KOPT-K1 (cell line): ENCODE measurements around the gene SPON1.

ENCODE experiments used
- H3K27ac ChIP-seq: fragments of 200-600 bp; sonication (generic); 2 replicates; pipeline ENCODE4 v1.5.1; 2016; ENCODE audit warnings: antibody characterized with exemption, mild to moderate bottlenecking, low read depth, low read length; ENCODE audit not compliant: poor library complexity, severe bottlenecking
- H3K36me3 ChIP-seq: fragments of 200-600 bp; sonication (generic); 2 replicates; pipeline ENCODE4 v1.5.1; 2017; ENCODE audit warnings: antibody characterized with exemption, mild to moderate bottlenecking, low read length, moderate library complexity; ENCODE audit not compliant: insufficient read depth
- H3K9me3 ChIP-seq: fragments of 200-600 bp; sonication (generic); 2 replicates; pipeline ENCODE4 v1.5.1; 2017; ENCODE audit warnings: antibody characterized with exemption, low read length, mild to moderate bottlenecking; ENCODE audit not compliant: insufficient read depth, poor library complexity, severe bottlenecking

Gene SPON1

DNA sequence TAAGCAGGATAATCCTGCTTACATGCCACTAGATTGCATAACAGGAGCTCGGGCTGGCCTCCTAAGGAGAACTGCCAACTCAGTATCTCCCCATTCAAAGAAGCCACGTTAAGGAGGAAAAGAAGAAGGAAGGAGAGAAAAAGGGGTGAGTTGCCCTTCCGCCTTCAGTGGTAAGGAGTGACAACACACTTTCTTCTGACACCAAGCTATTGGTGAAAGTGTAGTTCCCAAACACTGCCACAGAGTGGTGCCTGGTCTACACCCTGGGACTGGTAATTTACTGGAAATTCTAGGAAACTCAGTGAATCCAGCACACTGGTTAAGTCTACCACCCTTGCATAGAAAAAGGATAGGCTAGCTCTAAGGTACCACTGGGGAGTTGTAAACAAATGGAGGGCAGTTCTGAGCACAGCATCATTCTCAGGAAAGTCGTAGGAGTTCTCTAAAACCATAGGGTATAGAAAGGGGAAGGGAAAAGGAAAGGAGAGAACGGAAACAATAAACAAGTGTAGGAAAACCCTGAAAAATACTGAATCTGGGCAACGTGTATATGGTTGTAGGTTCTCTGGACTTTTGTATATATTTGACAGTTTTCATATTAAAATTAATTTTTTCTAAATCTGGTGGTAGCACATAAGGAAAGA lies 338.3 kb downstream of the SPON1 start:
- H3K27ac ChIP-seq = no peak overlapping the region

DNA sequence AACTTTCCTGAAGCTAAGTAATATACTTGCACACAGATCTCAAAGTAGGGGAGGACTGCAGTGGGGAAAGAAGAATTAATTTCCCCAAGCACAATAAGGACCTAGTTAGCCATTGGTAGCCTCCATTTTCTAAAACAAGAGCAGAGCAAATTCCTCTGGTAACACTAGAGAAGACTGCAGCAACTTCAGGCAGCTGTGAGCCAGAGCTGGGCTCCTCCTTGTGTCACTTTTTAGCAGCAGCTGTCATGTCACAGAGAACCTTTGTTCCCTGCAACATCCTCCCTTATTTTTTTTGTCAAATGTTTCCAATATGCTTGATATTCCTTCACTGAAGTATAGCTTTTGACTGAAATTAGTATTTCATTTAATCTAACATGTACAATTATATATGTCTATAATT lies 342.1 kb downstream of the SPON1 start:
- Histone ChIP-seq H3K36me3 (no peaks in the 10 kb centered on the region), H3K9me3 (no peaks in the 10 kb centered on the region), H3K27ac (no peak overlapping the region)

More for the DNA sequence above, 338.3 kb downstream of the SPON1 start:
- Histone ChIP-seq H3K9me3 (no peaks in the 10 kb centered on the region), H3K36me3 (no peaks in the 10 kb centered on the region)

DNA sequence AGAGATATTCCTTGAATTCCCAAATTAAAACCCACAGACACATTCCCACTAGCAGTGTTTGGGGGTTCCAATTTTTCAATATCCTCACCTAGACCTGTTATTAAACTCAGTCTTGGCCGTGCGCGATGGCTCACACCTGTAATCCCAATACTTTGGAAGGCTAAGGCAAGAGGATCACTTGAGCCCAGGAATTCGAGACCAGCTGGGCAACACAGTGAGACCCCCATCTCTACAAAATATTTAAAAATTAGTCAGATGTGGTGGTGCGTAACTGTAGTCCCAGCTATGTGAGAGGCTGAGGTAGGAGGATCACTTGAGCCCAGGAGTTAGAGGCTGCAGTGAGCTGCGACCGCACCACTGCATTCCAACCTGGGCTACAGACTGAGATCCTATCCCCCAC lies 343.1 kb downstream of the SPON1 start:
- Histone ChIP-seq H3K27ac (no peak overlapping the region), H3K36me3 (no peaks in the 10 kb centered on the region), H3K9me3 (no peaks in the 10 kb centered on the region)

DNA sequence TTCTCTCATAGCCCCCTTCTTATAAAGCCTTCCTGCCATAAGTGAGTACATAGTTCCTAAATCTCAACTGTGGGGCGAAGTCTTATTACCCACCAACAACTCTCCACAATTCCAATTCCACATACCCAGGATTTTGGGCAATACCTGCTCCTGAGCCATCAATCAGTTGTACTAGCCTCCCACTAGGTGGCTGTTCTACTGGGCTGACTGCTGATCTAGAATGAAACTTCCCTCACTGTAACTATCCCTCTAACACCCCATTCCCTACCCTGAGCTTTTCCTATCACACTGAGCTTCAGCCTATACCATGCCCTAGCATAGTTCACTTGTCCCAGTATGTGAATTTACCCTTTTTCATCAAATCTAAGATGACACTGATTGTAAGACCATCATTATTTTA lies 344.0 kb downstream of the SPON1 start:
- no peak overlapping the region for H3K27ac ChIP-seq
- H3K36me3 ChIP-seq = no peaks in the 10 kb centered on the region
- H3K9me3 ChIP-seq = no peaks in the 10 kb centered on the region

DNA sequence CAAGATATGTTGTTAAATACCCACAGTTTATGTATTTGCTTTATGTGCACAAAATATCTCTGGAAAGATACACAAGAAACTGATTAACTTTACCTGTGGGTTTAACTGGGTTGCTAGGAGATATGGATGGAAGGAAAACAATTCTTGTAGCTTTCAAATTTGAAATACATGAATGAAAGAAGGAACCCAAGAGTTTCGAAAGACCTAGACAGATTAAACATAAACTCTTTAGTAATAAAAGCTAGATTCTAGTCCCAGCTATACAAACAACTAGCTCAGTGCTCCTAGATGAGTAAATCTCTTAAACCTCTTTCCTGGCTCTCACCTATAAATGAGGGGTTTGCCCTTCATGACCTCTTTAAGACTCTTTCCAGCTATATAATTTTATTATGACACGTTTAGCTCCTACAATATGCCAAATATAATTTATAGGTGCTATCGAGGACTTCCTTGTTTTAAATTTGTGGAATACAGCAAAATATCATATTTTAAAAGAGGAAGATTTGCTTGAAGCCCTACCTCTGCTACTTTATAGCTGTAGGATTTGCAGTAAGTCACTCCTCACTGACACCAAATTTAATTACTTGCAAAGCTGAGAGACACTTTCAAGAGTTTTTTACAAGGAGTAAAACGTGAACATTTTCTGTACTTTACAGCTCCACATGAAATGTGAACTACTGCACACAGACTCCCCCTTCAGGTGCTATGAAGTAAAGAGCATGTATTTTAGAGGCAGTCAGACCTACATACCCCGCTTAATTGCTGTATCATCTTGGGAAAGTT lies 345.8 kb downstream of the SPON1 start:
- H3K9me3 ChIP-seq = no peaks in the 10 kb centered on the region
- no peaks in the 10 kb centered on the region for H3K36me3 ChIP-seq
- no peak overlapping the region for H3K27ac ChIP-seq

DNA sequence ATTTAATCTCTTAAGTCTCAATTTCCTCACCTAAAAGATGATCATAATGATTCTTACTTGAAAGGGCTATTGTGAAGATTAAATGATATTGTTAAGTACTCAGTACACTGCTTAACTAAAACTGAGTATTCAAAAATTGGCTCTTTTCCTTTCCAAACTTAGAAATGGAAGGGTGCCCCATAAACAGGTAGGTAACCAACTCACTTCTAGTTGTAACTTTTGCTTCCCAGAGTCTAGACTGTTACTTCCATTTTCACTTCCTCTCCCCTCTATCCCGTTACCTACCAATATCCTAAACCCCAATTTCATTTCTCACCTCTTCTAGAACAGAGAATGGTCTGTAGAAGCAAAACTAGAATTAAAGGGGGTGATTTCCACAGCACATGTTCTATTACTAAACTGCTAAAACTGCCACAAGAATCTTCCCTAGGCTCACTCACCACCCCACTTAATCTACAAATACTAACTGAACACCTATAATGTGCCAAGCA lies 346.4 kb downstream of the SPON1 start:
- peak overlapping the region; percentile 9 for H3K27ac ChIP-seq
- H3K9me3 ChIP-seq = no peaks in the 10 kb centered on the region
- no peaks in the 10 kb centered on the region for H3K36me3 ChIP-seq

DNA sequence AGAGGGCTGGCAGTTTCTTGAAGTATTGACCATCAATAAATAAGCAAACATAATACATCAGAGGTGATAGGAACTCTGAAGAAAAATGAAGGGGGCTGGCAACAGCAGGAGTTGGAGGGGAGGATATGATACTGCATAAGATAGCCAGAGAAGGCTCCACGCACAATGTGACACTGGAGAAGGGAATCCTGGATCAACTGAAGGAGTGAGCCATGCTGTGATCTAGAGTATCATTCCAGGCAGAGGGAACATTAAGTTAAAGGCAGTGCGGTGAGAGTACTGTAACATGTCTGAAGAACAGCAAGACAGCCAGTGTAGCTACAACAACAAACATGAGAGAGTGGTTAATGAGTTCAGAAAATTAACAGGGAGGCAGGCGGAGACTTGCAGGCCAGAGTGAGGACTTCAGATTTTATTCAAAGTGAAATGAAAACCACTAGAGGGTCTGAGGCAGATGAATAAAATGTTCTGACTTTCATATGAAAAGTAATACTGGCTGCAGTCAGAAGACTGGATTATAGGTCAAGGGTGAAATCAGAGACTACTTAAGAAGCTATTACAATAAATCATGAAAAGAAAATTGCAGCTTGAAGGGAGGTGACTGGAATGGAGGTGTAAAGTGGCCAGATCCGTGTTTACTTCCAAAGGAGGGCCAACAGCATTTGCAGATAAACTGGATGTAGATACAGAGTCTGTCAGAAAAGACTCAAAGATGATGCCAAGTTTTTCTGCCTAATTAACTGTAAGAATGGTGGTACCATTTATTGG lies 347.1 kb downstream of the SPON1 start:
- H3K9me3 ChIP-seq = no peaks in the 10 kb centered on the region
- no peaks in the 10 kb centered on the region for H3K36me3 ChIP-seq
- peak overlapping the region; percentile 9 for H3K27ac ChIP-seq

DNA sequence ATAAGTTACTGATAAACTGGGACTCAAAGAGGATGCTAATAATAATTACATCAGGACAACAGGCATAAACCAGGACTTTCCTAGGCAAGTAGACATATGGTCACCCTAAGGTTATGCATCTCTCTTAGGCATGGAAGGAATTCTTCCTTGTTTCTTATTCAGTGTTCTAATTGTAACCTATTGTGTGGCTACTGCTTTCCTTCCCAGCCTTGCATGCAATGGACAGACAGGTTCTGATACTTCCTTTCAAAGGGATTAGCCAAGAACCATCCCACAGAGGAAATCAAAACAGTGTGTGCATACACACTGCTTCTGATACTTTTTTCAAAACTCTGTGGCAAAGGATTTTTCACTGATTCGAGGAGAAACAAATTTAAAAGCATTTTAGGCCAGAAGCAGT lies 348.2 kb downstream of the SPON1 start:
- Histone ChIP-seq H3K27ac (no peak overlapping the region), H3K9me3 (no peaks in the 10 kb centered on the region), H3K36me3 (no peaks in the 10 kb centered on the region)

DNA sequence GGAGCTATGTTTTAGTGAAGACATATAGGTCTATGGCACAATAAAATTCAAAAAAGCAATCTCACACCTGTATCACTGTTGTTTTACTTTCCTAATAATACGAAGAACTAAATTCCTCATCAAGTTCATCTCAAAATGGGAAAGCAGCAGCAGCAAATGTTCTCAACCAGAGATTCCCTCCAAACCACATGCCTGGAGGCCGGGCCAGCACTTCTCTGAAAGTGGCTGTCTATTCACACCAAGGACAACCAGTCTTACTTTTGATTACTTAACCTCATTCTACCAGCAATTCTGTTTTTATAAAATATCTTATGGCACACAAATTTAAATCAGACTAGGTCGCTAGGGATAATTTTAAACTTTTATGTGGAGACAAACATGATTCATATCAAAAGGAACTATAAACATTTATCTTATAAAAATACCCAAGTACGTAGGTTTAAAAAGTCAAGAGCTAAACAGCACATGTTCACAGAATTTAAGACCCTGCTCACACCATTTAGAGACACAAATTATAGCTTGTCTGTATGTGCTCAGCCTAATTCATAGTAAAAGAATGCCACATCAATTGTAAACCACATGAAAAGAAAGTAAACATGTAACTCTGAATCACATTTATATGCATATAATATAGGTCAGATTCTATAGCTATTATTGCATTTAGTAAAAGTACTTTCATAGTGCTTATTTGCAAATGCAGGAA lies 350.4 kb downstream of the SPON1 start:
- Histone ChIP-seq H3K36me3 (no peaks in the 10 kb centered on the region), H3K9me3 (no peaks in the 10 kb centered on the region), H3K27ac (no peak overlapping the region)

DNA sequence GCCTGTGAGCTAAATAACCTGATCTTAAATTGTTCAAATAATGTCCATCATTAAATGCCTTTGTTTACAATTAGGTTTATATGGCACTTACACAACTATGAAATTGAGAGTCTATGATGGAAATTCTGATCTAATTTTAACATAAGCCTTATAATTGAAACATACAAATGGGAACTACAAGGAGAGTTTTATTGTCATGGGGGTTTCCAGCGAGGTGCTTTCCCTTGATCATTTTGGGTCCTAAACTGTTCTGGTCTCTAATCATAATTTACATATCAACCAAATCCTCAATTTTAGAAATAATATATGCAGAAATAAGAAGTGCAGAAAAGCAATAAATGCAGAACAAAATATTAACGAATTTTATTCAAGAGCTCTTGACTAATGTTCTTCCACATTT lies 351.6 kb downstream of the SPON1 start:
- H3K9me3 ChIP-seq = no peaks in the 10 kb centered on the region
- H3K36me3 ChIP-seq = no peaks in the 10 kb centered on the region
- H3K27ac ChIP-seq = no peak overlapping the region

DNA sequence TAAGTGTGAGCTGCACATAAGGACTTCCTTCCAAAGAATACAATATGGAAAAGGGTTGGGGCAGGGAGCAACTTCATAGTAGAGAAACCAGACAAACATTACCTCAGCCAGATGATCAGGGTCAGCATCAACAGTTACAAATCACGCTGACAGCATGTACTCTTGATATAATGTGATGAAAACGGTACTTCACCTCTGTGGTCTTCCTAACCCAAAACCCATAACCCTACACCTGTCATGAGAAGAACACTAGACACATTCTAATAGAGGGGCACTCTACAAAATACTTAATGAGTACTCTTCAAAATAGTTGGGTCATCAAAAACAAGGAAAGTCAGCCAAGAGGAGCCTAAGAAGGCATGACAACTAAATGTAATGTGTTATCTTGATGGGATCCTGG lies 352.6 kb downstream of the SPON1 start:
- Histone ChIP-seq H3K36me3 (no peaks in the 10 kb centered on the region), H3K27ac (no peak overlapping the region), H3K9me3 (no peaks in the 10 kb centered on the region)
